IMR-90 (cell line): Measurements from ENCODE around the gene SDR9C7. TPM values are rescaled to one million over a fixed set of nuclear protein-coding genes. Genes with fewer than 3 reads are reported as not detected.

ENCODE experiments used
- ATAC-seq: fragments of 200-7000 bp; cut with Tn5 transposase; 2 replicates; pipeline ENCODE4 v1.9.1; 2020; ENCODE audit warnings: low read depth, mild to moderate bottlenecking, moderate library complexity
- BruUV-seq: library from RNA; stranded (reverse); fragments of 400-500 nt; replicated peaks from 2 replicates; lab custom pipeline; 2021; lab: Mats Ljungman, UMichigan
- CTCF ChIA-PET: fragments of 300-600 bp; formaldehyde crosslinking; extraction: SDS; loops from one replicate; lab custom pipeline; 2021; ENCODE audit warnings: antibody characterized with exemption; lab: Yijun Ruan, JAX
- POLR2A ChIA-PET: fragments of 300-600 bp; sonication (Branson Sonifier 250); formaldehyde crosslinking; loops from one replicate; lab custom pipeline; 2022; ENCODE audit warnings: antibody characterized with exemption; ENCODE audit not compliant: unreplicated experiment; lab: Charles Lee
- DNase-seq: peaks from one replicate; pipeline ENCODE4 v3.0.0; 2013
- H2AFZ ChIP-seq: replicated peaks from 2 replicates; pipeline ENCODE3; 2013; ENCODE audit warnings: low read length, mild to moderate bottlenecking; ENCODE audit not compliant: poor library complexity
- H2AK5ac ChIP-seq: 2 replicates; pipeline ENCODE4 v1.6.1; 2013; ENCODE audit warnings: low read depth, low read length, inconsistent platforms
- H2AK9ac ChIP-seq: replicated peaks from 2 replicates; pipeline ENCODE3; 2013; ENCODE audit warnings: mild to moderate bottlenecking, low read depth, low read length, moderate library complexity; ENCODE audit not compliant: poor library complexity
- H2BK120ac ChIP-seq: 2 replicates; pipeline ENCODE4 v1.6.1; 2013; ENCODE audit warnings: low read depth, low read length, inconsistent platforms
- H2BK15ac ChIP-seq: 3 replicates; pipeline ENCODE4 v1.6.1; 2013; ENCODE audit warnings: low read depth, low read length, inconsistent platforms
- H2BK20ac ChIP-seq: 2 replicates; pipeline ENCODE4 v1.6.1; 2013; ENCODE audit warnings: low read depth, mild to moderate bottlenecking, inconsistent platforms, low read length, moderate library complexity
- H2BK5ac ChIP-seq: 2 replicates; pipeline ENCODE4 v1.6.1; 2013; ENCODE audit warnings: mild to moderate bottlenecking, low read depth, low read length, inconsistent platforms; ENCODE audit not compliant: poor library complexity, severe bottlenecking
- H3K14ac ChIP-seq: replicated peaks from 2 replicates; pipeline ENCODE4 v1.6.1; 2013; ENCODE audit warnings: low read depth, low read length, inconsistent platforms
- H3K18ac ChIP-seq: 2 replicates; pipeline ENCODE4 v1.6.1; 2013; ENCODE audit warnings: low read depth, low read length, control low read depth
- H3K23ac ChIP-seq: 2 replicates; pipeline ENCODE4 v1.6.1; 2013; ENCODE audit warnings: low read depth, low read length, inconsistent platforms
- H3K27ac ChIP-seq: 2 replicates; pipeline ENCODE4 v1.5.1; 2013; ENCODE audit warnings: mild to moderate bottlenecking, control low read depth, low read length; ENCODE audit not compliant: insufficient read depth
- H3K27me3 ChIP-seq: 2 replicates; pipeline ENCODE4 v1.6.1; 2013; ENCODE audit warnings: low read length; ENCODE audit not compliant: control insufficient read depth, insufficient read depth
- H3K36me3 ChIP-seq: 2 replicates; pipeline ENCODE4 v1.6.1; 2013; ENCODE audit warnings: low read length, mixed read lengths; ENCODE audit not compliant: control insufficient read depth, insufficient read depth
- H3K4ac ChIP-seq: 2 replicates; pipeline ENCODE4 v1.6.1; 2013; ENCODE audit warnings: low read depth, low read length, inconsistent platforms
- H3K4me1 ChIP-seq: 2 replicates; pipeline ENCODE4 v1.6.1; 2013; ENCODE audit warnings: low read length, mixed read lengths; ENCODE audit not compliant: control insufficient read depth, insufficient read depth
- H3K4me2 ChIP-seq: 2 replicates; pipeline ENCODE4 v1.6.1; 2013; ENCODE audit warnings: low read depth, mild to moderate bottlenecking, control low read depth, low read length, moderate library complexity
- H3K4me3 ChIP-seq: 2 replicates; pipeline ENCODE4 v1.5.1; 2013; ENCODE audit warnings: low read depth, mild to moderate bottlenecking, control low read depth, low read length, moderate library complexity; ENCODE audit not compliant: insufficient read depth
- H3K56ac ChIP-seq: 2 replicates; pipeline ENCODE4 v1.6.1; 2013; ENCODE audit warnings: low read length, inconsistent platforms; ENCODE audit not compliant: insufficient read depth; ENCODE audit errors: extremely low read depth
- H3K79me1 ChIP-seq, 2 experiments: 2 replicates each; pipeline ENCODE4 v1.6.1; 2013; ENCODE audit warnings: low read length in 2 of 2, inconsistent platforms in 1 of 2, low read depth in 1 of 2
- H3K9ac ChIP-seq: 2 replicates; pipeline ENCODE4 v1.6.1; 2013; ENCODE audit warnings: low read depth, low read length, control low read depth
- H3K9me1 ChIP-seq: 2 replicates; pipeline ENCODE4 v1.6.1; 2013; ENCODE audit warnings: low read length, inconsistent platforms; ENCODE audit not compliant: insufficient read depth
- H3K9me3 ChIP-seq: 2 replicates; pipeline ENCODE4 v1.6.1; 2013; ENCODE audit warnings: low read length; ENCODE audit not compliant: control insufficient read depth, insufficient read depth
- H4K20me1 ChIP-seq: 2 replicates; pipeline ENCODE4 v1.6.1; 2013; ENCODE audit warnings: low read length, inconsistent platforms; ENCODE audit not compliant: insufficient read depth
- H4K5ac ChIP-seq: 2 replicates; pipeline ENCODE4 v1.6.1; 2013; ENCODE audit warnings: mild to moderate bottlenecking, low read depth, low read length, control low read depth
- H4K8ac ChIP-seq, 2 experiments: 2 replicates each; pipeline ENCODE4 v1.6.1; 2013; ENCODE audit warnings: low read depth in 2 of 2, low read length in 2 of 2, control low read depth in 1 of 2, inconsistent platforms in 1 of 2
- H4K91ac ChIP-seq: 2 replicates; pipeline ENCODE4 v1.6.1; 2013; ENCODE audit warnings: low read depth, low read length, inconsistent platforms; ENCODE audit not compliant: insufficient read depth
- CEBPB ChIP-seq: IDR thresholded peaks from 2 replicates; pipeline ENCODE4 v1.6.1; 2012; ENCODE audit warnings: low read depth, low read length, improper control_type of control experiment
- CHD1 ChIP-seq: IDR thresholded peaks from 2 replicates; pipeline ENCODE4 v1.6.1; 2012; ENCODE audit warnings: low read depth, low read length, improper control_type of control experiment
- FOS ChIP-seq: fragments of 150-350 bp; IDR thresholded peaks from 2 replicates; pipeline ENCODE4 v1.6.1; 2016; ENCODE audit warnings: low read depth, low read length
- MXI1 ChIP-seq: IDR thresholded peaks from 2 replicates; pipeline ENCODE4 v1.6.1; 2012; ENCODE audit warnings: low read depth, mild to moderate bottlenecking, low read length, moderate library complexity, borderline replicate concordance
- NFE2L2 ChIP-seq: fragments of 150-350 bp; IDR thresholded peaks from 2 replicates; pipeline ENCODE4 v1.6.1; 2016; ENCODE audit warnings: low read depth, mild to moderate bottlenecking, low read length
- POLR2A ChIP-seq: IDR thresholded peaks from 2 replicates; pipeline ENCODE4 v1.6.1; 2012; ENCODE audit warnings: mild to moderate bottlenecking, low read depth, low read length
- RAD21 ChIP-seq: IDR thresholded peaks from 2 replicates; pipeline ENCODE4 v1.6.1; 2012; ENCODE audit warnings: low read length, improper control_type of control experiment
- RCOR1 ChIP-seq: IDR thresholded peaks from 2 replicates; pipeline ENCODE4 v1.6.1; 2012; ENCODE audit warnings: mild to moderate bottlenecking, low read length, improper control_type of control experiment; ENCODE audit not compliant: insufficient replicate concordance
- RFX5 ChIP-seq: IDR thresholded peaks from 2 replicates; pipeline ENCODE4 v1.8.0; 2012; ENCODE audit warnings: low read depth, mild to moderate bottlenecking, low read length, moderate library complexity
- WGBS, 2 experiments: methylation state at CpG; one replicate each; pipeline versions ENCODE4 v1.1.5 to v1.1.7; 2013; ENCODE audit warnings: missing lambda C conversion rate in 2 of 2; ENCODE audit not compliant: insufficient read length in 1 of 2; ENCODE audit errors: extremely low coverage in 2 of 2; 5-methylcytosine and 5-hydroxymethylcytosine counted together
- dilution Hi-C: fragments of 300-500 bp; cut with HindIII; formaldehyde crosslinking; loops from one replicate; pipeline ENCODE4 v1.14.3; 2018; ENCODE audit warnings: low sequenced_read_pairs; ENCODE audit not compliant: unreplicated experiment
- in situ Hi-C: fragments of 300-500 bp; cut with MboI; formaldehyde crosslinking; loops from 3 replicates; pipeline ENCODE4 v1.14.3; 2019; ENCODE audit warnings: low sequenced_read_pairs, inconsistent platforms, mixed read lengths
- intact Hi-C: fragments of 100-400 bp; cut with micrococcal nuclease; formaldehyde crosslinking; loops from 2 replicates; pipeline ENCODE4 v1.10.0; 2022
- polyA plus RNA-seq, 3 experiments: library from polyadenylated mRNA; depleted of rRNA; stranded (reverse); fragments of >200 nt; gene quantifications; 2 replicates each; pipeline ENCODE4 v1.2.3, GENCODE V29; 2012; ENCODE audit warnings: low replicate concordance in 1 of 3
- total RNA-seq: library from RNA; depleted of rRNA; stranded (reverse); fragments of >200 nt; gene quantifications from 2 replicates; pipeline ENCODE4 v1.2.3, GENCODE V29; 2012
- TF ChIP-seq, protein P1 (sequence below): conservative IDR thresholded peaks from 2 replicates; pipeline ENCODE4 v1.5.1; 2012; ENCODE audit warnings: mild to moderate bottlenecking, low read depth, low read length, improper control_type of control experiment
- TF ChIP-seq, protein P2 (sequence below): fragments of 150-350 bp; IDR thresholded peaks from 2 replicates; pipeline ENCODE4 v1.6.1; 2016; ENCODE audit warnings: low read depth, mild to moderate bottlenecking, low read length, moderate library complexity, borderline replicate concordance
- TF ChIP-seq, protein P3 (sequence below): fragments of 150-350 bp; IDR thresholded peaks from 2 replicates; pipeline ENCODE4 v1.6.1; 2017; ENCODE audit warnings: mild to moderate bottlenecking, antibody characterized with exemption, low read length, low read depth

The SDR9C7 gene
- total and polyA plus RNA-seq, 2 of the 4 experiments (the other 2 are of a cell fraction): not detected

DNA sequence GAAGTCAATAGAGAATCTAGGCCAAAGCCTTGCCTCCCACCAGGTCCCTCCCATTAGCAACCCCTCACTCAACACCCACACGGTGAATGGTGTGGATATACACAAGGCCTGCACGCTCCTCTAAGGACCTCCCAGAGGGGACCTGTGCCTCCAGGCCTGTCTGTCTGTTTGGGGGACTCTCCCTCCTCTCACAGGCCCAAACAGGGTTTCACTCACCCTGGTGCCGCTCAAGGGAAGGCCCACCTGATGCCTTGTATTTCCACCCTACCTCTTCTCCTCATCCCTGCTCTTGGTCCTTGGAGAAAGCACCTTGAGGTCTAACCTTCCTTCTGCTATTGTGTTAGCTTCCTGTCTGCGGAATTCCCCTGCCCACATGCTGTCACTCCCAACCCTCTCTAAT lies 4.4 kb downstream of the SDR9C7 start:
- Histone ChIP-seq H4K5ac (no peak overlapping the region), H3K23ac (no peak overlapping the region), H3K36me3 (no peaks in the 10 kb centered on the region), H2AK5ac (no peak overlapping the region), H3K9me3 (no peaks in the 10 kb centered on the region), H3K9me1 (no peaks in the 10 kb centered on the region; the same call in 1 of the 2 replicates), H2AK9ac (no peak overlapping the region), H3K27me3 (peaks cover 45% of the 10 kb centered on the region), H3K18ac (no peak overlapping the region), H3K79me1 (no peaks in the 10 kb centered on the region), H3K4me2 (no peak overlapping the region), H2BK20ac (no peak overlapping the region), H2BK120ac (no peak overlapping the region), H2BK15ac (no peak overlapping the region), H2AFZ (no peak overlapping the region), H3K14ac (no peak overlapping the region), H3K56ac (no peak overlapping the region), H3K4ac (no peak overlapping the region), H3K27ac (no peak overlapping the region), H2BK5ac (no peak overlapping the region), H3K4me3 (no peak overlapping the region), H3K9ac (no peak overlapping the region), H4K8ac (no peak overlapping the region), H3K4me1 (no peaks in the 10 kb centered on the region; the same call in 1 of the 2 replicates), H4K20me1 (no peaks in the 10 kb centered on the region), H4K91ac (no peak overlapping the region)
- no peak for ATAC-seq
- no peak for DNase-seq
- dilution Hi-C loops (no loop called here), in situ Hi-C loops (no loop called here), intact Hi-C loops (no loop called here)
- 83% methylated on average over 1 of the region's 4 CpGs; no CpG with 5 or more reads in 1 of the 2 experiments for WGBS, 2 experiments
- ChIA-PET POLR2A (no interaction called here), CTCF (no interaction called here)
- no TSS peak for BruUV-seq
- TF ChIP-seq RCOR1 (no peak), RAD21 (no peak), POLR2A (no peak), CHD1 (no peak), FOS (no peak), NFE2L2 (no peak), MXI1 (no peak), RFX5 (no peak), CEBPB (no peak)
- TF ChIP-seq, protein P1, sequence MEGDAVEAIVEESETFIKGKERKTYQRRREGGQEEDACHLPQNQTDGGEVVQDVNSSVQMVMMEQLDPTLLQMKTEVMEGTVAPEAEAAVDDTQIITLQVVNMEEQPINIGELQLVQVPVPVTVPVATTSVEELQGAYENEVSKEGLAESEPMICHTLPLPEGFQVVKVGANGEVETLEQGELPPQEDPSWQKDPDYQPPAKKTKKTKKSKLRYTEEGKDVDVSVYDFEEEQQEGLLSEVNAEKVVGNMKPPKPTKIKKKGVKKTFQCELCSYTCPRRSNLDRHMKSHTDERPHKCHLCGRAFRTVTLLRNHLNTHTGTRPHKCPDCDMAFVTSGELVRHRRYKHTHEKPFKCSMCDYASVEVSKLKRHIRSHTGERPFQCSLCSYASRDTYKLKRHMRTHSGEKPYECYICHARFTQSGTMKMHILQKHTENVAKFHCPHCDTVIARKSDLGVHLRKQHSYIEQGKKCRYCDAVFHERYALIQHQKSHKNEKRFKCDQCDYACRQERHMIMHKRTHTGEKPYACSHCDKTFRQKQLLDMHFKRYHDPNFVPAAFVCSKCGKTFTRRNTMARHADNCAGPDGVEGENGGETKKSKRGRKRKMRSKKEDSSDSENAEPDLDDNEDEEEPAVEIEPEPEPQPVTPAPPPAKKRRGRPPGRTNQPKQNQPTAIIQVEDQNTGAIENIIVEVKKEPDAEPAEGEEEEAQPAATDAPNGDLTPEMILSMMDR: no peak
- TF ChIP-seq, protein P2, sequence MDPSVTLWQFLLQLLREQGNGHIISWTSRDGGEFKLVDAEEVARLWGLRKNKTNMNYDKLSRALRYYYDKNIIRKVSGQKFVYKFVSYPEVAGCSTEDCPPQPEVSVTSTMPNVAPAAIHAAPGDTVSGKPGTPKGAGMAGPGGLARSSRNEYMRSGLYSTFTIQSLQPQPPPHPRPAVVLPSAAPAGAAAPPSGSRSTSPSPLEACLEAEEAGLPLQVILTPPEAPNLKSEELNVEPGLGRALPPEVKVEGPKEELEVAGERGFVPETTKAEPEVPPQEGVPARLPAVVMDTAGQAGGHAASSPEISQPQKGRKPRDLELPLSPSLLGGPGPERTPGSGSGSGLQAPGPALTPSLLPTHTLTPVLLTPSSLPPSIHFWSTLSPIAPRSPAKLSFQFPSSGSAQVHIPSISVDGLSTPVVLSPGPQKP: no peak
- TF ChIP-seq, protein P3, sequence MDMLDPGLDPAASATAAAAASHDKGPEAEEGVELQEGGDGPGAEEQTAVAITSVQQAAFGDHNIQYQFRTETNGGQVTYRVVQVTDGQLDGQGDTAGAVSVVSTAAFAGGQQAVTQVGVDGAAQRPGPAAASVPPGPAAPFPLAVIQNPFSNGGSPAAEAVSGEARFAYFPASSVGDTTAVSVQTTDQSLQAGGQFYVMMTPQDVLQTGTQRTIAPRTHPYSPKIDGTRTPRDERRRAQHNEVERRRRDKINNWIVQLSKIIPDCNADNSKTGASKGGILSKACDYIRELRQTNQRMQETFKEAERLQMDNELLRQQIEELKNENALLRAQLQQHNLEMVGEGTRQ: no peak
